Transverse colon (tissue), 4 donors: Measurements from ENCODE around the gene PDE6A.

Experiments
- EP300 ChIP-seq: sonication (generic); formaldehyde crosslinking; IDR thresholded peaks from one replicate; pipeline ENCODE4 v1.6.1; 2017; ENCODE audit warnings: antibody characterized with exemption, low read depth
- POLR2AphosphoS5 ChIP-seq, 3 donors: sonication (generic); formaldehyde crosslinking; IDR thresholded peaks; one replicate each; pipeline ENCODE4 v1.6.1; 2016; ENCODE audit warnings: antibody characterized with exemption in 3 of 3
- TF ChIP-seq, protein P1 (sequence below), 5 experiments: fragments of 200-600 bp in 3 of 5; fragments of 450-650 bp in 2 of 5; sonication (generic) in 3 of 5; IDR thresholded peaks; 1 replicate in 2 of 5; 2 replicates in 3 of 5; pipeline ENCODE4 v1.5.1; 2016 to 2017; ENCODE audit warnings: antibody characterized with exemption in 5 of 5, inconsistent platforms in 3 of 5, mild to moderate bottlenecking in 2 of 5, moderate library complexity in 1 of 5

DNA sequence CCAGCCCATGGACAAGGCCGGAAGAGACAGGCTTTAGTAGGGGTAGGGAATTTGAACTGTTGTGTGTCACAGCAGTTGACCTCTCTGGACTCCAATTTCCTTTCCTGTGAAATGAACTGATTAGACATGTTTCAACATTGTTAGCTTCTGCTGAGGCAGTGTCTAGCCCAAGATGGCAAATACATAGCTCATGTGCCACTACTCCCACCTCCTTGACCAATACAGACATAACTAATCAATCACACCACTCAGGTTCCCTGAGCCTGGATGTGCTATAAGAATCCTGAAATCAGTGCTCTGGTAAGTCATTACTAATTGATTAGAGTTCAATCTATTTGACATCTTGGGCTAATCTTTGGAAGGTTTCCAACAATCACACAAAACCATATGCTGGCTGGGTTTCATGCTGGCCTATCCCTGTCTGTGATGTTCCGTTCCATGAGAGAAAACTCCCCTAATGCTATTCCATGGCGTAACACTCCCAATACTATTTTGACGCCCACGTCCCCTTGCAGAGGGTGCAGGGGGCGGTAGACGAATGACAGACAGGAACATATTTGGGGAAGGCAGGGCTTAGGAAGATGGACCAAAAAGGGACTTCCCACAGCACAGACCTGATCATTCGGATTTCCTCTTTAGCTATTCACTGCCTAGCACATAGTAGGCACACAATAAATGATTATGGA lies 95.2 kb downstream of the PDE6A start:
- TF ChIP-seq, protein P1, sequence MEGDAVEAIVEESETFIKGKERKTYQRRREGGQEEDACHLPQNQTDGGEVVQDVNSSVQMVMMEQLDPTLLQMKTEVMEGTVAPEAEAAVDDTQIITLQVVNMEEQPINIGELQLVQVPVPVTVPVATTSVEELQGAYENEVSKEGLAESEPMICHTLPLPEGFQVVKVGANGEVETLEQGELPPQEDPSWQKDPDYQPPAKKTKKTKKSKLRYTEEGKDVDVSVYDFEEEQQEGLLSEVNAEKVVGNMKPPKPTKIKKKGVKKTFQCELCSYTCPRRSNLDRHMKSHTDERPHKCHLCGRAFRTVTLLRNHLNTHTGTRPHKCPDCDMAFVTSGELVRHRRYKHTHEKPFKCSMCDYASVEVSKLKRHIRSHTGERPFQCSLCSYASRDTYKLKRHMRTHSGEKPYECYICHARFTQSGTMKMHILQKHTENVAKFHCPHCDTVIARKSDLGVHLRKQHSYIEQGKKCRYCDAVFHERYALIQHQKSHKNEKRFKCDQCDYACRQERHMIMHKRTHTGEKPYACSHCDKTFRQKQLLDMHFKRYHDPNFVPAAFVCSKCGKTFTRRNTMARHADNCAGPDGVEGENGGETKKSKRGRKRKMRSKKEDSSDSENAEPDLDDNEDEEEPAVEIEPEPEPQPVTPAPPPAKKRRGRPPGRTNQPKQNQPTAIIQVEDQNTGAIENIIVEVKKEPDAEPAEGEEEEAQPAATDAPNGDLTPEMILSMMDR (IDR thresholded peaks at IDR 0.05): no peak
- TF ChIP-seq EP300: no peak
- no peak for TF ChIP-seq POLR2AphosphoS5 (IDR thresholded peaks at IDR 0.05)
